ENCODE results near the gene MACO1.

The MACO1 gene

GRCh38 chr1:25540750-25541342, 110.1 kb downstream of the MACO1 start:
- Histone ChIP-seq H3K27ac (ENCODE audit: low read depth, low read length) (no peak overlapping the region), H3K4me3 (ENCODE audit: insufficient read depth, low read length, poor library complexity, severe bottlenecking) (no peak overlapping the region)

DNA sequence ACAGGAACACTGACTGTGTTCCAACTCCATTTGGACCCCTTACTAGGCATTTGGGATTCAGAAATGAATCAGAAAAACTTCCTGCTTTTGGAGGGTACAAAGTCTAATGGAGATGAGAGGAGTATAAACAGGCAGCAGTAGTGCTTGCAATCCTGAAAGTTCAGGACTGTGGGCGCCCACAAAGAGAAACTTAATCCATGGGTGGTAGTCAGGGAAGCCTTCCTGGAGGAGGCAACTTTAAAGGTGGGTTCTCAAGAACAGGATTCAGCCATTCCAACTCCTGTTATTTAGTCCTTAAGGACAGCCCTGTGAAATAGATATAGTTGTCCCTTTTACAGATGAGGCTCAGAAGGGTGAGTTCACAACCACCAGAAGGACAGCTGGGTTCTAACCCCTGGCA, 110.7 kb downstream of the MACO1 start:
- H3F3A ChIP-seq (ENCODE audit: insufficient read depth), result no peaks in the 10 kb centered on the region
- H3K27ac ChIP-seq (ENCODE audit: low read depth, low read length), result no peak overlapping the region
- H2AFZ ChIP-seq (ENCODE audit: low read depth, low read length, severe bottlenecking), result no peak overlapping the region
- no peaks in the 10 kb centered on the region for H3K79me2 ChIP-seq (ENCODE audit: insufficient read depth, low read length)
- H3K9me2 ChIP-seq (replicated peaks; ENCODE audit: insufficient read depth, low read length), result no peaks in the 10 kb centered on the region
- no peaks in the 10 kb centered on the region for H4K20me1 ChIP-seq (ENCODE audit: low read depth, low read length)
- H3K9me3 ChIP-seq (ENCODE audit: insufficient read depth, low read length), result no peaks in the 10 kb centered on the region
- no peaks in the 10 kb centered on the region for H3K27me3 ChIP-seq (ENCODE audit: low read length)
- TF ChIP-seq EZH2phosphoT487 (conservative IDR thresholded peaks at IDR 0.05; ENCODE audit: low read length) (no peak), CTCF (IDR thresholded peaks at IDR 0.05; ENCODE audit: insufficient read depth, low read length, poor library complexity, severe bottlenecking) (no peak)
- H3K36me3 ChIP-seq (ENCODE audit: low read length), result no peaks in the 10 kb centered on the region
- no peak overlapping the region for H3K4me2 ChIP-seq (ENCODE audit: low read depth, low read length, poor library complexity, severe bottlenecking)
- no peak overlapping the region for H3K4me3 ChIP-seq (ENCODE audit: insufficient read depth, low read length, poor library complexity, severe bottlenecking)
- H3K9ac ChIP-seq (ENCODE audit: low read length), result no peak overlapping the region

More at GRCh38 chr1:25540750-25541342, 110.1 kb downstream of the MACO1 start:
- Histone ChIP-seq H3K9me3 (ENCODE audit: insufficient read depth, low read length) (no peaks in the 10 kb centered on the region), H3F3A (ENCODE audit: insufficient read depth) (no peaks in the 10 kb centered on the region), H2AFZ (ENCODE audit: low read depth, low read length, severe bottlenecking) (no peak overlapping the region), H3K9me2 (replicated peaks; ENCODE audit: insufficient read depth, low read length) (no peaks in the 10 kb centered on the region), H4K20me1 (ENCODE audit: low read depth, low read length) (no peaks in the 10 kb centered on the region), H3K79me2 (ENCODE audit: insufficient read depth, low read length) (no peaks in the 10 kb centered on the region), H3K36me3 (ENCODE audit: low read length) (no peaks in the 10 kb centered on the region), H3K9ac (ENCODE audit: low read length) (no peak overlapping the region), H3K27me3 (ENCODE audit: low read length) (no peaks in the 10 kb centered on the region), H3K4me2 (ENCODE audit: low read depth, low read length, poor library complexity, severe bottlenecking) (no peak overlapping the region)
- TF ChIP-seq EZH2phosphoT487 (conservative IDR thresholded peaks at IDR 0.05; ENCODE audit: low read length), result no peak
- TF ChIP-seq CTCF (IDR thresholded peaks at IDR 0.05; ENCODE audit: insufficient read depth, low read length, poor library complexity, severe bottlenecking), result no peak

GRCh38 chr1:25541889-25542658, 111.4 kb downstream of the MACO1 start:
- no peaks in the 10 kb centered on the region for H3K9me2 ChIP-seq (replicated peaks; ENCODE audit: insufficient read depth, low read length)
- no peak overlapping the region for H3K4me2 ChIP-seq (ENCODE audit: low read depth, low read length, poor library complexity, severe bottlenecking)
- no peaks in the 10 kb centered on the region for H4K20me1 ChIP-seq (ENCODE audit: low read depth, low read length)
- TF ChIP-seq CTCF (IDR thresholded peaks at IDR 0.05; ENCODE audit: insufficient read depth, low read length, poor library complexity, severe bottlenecking) (no peak), EZH2phosphoT487 (conservative IDR thresholded peaks at IDR 0.05; ENCODE audit: low read length) (no peak)
- no peaks in the 10 kb centered on the region for H3F3A ChIP-seq (ENCODE audit: insufficient read depth)
- H3K27ac ChIP-seq (ENCODE audit: low read depth, low read length), result no peak overlapping the region
- H3K27me3 ChIP-seq (ENCODE audit: low read length), result no peaks in the 10 kb centered on the region
- H3K9ac ChIP-seq (ENCODE audit: low read length), result no peak overlapping the region
- no peaks in the 10 kb centered on the region for H3K9me3 ChIP-seq (ENCODE audit: insufficient read depth, low read length)
- no peak overlapping the region for H3K4me3 ChIP-seq (ENCODE audit: insufficient read depth, low read length, poor library complexity, severe bottlenecking)
- H2AFZ ChIP-seq (ENCODE audit: low read depth, low read length, severe bottlenecking), result no peak overlapping the region
- no peaks in the 10 kb centered on the region for H3K36me3 ChIP-seq (ENCODE audit: low read length)
- no peaks in the 10 kb centered on the region for H3K79me2 ChIP-seq (ENCODE audit: insufficient read depth, low read length)

Data from SU-DHL-6 (cell line).